ENCODE data around the gene TDRD12.
"Not testable (repeated sequence)": the region's sequence is repeated elsewhere in the genome, so short reads cannot be mapped to it uniquely, and the experiment has no call there.

DNA sequence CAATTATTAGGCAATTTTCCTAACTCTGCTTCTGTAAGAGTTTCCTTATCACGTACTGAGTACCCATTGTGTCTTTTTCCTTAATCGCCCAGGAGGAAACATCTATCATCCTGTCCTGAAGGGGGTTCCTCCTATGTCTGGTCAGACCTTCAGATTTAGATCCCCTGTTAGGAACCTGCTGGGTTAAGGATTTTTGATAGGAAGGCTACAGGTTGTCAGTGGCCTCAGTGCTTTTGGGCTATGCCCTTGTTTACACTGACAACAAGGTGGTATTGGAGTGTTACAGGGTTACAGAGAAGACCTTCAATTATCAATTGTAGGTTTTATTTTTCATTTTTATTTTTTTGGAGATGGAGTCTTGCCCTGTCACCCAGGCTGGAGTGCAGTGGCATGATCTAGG lies 24.7 kb upstream of the TDRD12 start:
- TF ChIP-seq, protein P1, sequence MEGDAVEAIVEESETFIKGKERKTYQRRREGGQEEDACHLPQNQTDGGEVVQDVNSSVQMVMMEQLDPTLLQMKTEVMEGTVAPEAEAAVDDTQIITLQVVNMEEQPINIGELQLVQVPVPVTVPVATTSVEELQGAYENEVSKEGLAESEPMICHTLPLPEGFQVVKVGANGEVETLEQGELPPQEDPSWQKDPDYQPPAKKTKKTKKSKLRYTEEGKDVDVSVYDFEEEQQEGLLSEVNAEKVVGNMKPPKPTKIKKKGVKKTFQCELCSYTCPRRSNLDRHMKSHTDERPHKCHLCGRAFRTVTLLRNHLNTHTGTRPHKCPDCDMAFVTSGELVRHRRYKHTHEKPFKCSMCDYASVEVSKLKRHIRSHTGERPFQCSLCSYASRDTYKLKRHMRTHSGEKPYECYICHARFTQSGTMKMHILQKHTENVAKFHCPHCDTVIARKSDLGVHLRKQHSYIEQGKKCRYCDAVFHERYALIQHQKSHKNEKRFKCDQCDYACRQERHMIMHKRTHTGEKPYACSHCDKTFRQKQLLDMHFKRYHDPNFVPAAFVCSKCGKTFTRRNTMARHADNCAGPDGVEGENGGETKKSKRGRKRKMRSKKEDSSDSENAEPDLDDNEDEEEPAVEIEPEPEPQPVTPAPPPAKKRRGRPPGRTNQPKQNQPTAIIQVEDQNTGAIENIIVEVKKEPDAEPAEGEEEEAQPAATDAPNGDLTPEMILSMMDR (IDR thresholded peaks at IDR 0.05; ENCODE audit: low read depth, low read length), result not testable (repeated sequence)
- TF ChIP-seq POLR2A (IDR thresholded peaks at IDR 0.05; ENCODE audit: extremely low read depth, insufficient read length), result not testable (repeated sequence)

All from NB4 (cell line).